ENCODE results near the gene CLPSL1.

- TF ChIP-seq POLR2AphosphoS5 (IDR thresholded peaks at IDR 0.05; ENCODE audit: insufficient read depth in 1 of 2, low read depth in 1 of 2) (no peak), CTCF (IDR thresholded peaks at IDR 0.05) (no peak), POLR2A (IDR thresholded peaks at IDR 0.05) (no peak)
Observed at GRCh38 chr6:35808688-35809087, 27.9 kb downstream of the CLPSL1 start.

All from vagina (tissue), 2 donors.